Frontal cortex (tissue), 4 donors: ENCODE results near the gene VMP1. TPM values are rescaled to one million over a fixed set of nuclear protein-coding genes. Genes with fewer than 3 reads are reported as not detected.

Source experiments
- DNase-seq, 2 donors: peaks; one replicate each; pipeline ENCODE4 v3.0.0; 2012; ENCODE audit warnings: low spot score in 2 of 2
- FAIRE-seq: peaks from 2 replicates; lab custom pipeline; 2012; peaks lifted over from hg19 to GRCh38; lab: Jason Lieb, UNC
- total RNA-seq: library from RNA; depleted of rRNA; stranded (reverse); fragments of >200 nt; gene quantifications from one replicate; pipeline ENCODE4 v1.2.3, GENCODE V29; 2014
- donor health status: control.
- donor health status: control.
- donor health status: control.

The VMP1 gene
- total RNA-seq, 1 donor from 2014 or later = 241 TPM

- FAIRE-seq (no peak), DNase-seq (no peak)
Observed at GRCh38 chr17:59702304-59702703, 5.2 kb upstream of the VMP1 start.

DNA sequence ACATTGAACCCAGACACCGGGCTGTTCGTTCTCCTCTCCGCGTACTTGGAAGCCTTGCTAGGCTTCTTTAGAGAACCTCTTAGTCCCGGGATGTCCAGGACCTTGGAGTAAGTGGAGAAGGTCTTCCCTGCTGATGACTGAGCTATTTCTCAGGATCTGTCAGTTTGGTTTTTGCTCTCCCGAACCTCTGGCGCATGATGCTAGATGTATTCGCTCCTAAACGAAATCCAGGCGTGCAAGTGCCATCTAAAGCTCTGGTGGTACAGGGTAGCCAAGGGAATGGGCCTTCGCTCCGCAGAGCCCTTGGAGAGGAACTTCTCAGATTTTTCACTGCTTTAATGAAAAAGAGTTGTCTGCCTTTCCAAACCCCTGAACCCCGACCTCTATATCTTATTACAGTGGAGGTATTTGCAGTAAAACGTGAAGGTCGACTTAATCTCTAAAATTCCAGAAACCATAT lies 547 bp downstream of the VMP1 start:
- FAIRE-seq (no peak), DNase-seq (peak in 1 of 2 donors; percentile 10)

- FAIRE-seq (no peak), DNase-seq (no peak)
Observed at GRCh38 chr17:59711936-59712335, 4.5 kb downstream of the VMP1 start.

GRCh38 chr17:59712862-59713261 lies 5.4 kb downstream of the VMP1 start:
- FAIRE-seq (no peak), DNase-seq (no peak)

GRCh38 chr17:59714255-59714654 lies 6.8 kb downstream of the VMP1 start:
- FAIRE-seq (no peak), DNase-seq (no peak)

DNA sequence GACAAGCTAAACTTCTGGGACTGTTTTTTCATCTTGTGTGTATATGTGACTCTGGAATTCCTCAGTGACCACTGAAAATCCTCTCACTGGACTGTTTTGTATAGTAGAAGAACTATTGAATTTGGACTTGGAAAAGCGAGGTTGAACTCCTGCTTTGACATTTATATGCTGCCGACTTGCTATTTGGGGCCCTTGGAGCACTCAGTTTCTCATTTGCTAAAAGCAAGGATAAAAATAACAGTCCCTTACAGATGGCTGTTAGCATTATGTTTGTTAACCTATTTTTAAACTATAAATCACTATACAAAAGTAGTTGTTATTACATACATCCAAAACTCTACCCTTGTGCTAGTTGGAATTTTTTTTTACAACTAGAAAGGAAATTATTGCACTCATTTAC lies 9.0 kb downstream of the VMP1 start:
- no peak for FAIRE-seq
- DNase-seq = no peak

DNA sequence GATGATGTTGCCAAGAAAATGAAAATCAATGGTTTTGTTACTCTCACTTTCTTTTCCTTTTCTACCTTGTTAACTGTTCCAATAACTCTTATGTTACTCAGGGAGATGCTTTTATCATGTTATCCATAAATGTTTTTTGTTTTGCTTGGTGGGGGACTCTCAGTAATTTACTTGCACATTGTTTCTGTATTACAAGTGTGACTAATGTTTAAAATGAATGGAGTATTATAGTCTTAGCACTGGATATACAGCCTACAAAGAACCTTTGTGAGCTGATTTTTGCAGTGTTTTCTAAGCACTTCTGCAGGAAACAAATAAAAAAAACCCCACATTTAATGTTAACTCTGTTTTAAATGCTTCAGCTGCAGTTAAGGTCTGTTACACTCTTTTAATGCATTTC lies 12.1 kb downstream of the VMP1 start:
- DNase-seq = no peak
- peak; percentile 77 for FAIRE-seq

DNA sequence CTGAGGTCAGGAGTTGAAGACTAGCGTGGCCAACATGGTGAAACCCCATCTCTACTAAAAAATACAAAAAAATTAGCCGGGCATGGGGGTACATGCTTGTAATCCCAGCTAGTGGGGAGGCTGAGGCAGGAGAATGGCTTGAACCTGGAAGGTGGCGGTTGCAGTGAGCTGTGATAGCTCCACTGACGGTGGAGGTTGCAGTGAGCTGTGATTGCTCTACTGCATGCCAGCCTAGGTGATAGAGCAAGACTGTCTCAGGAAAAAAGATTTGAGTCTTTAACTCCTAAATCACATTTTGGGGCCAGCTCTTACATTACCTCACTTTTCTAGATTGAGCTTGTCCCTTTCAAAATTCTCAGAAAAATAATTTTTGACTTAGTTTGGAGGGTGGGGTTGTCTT lies 15.2 kb downstream of the VMP1 start:
- FAIRE-seq (no peak), DNase-seq (no peak)

GRCh38 chr17:59723041-59723440 lies 15.6 kb downstream of the VMP1 start:
- FAIRE-seq = no peak
- DNase-seq = no peak

DNA sequence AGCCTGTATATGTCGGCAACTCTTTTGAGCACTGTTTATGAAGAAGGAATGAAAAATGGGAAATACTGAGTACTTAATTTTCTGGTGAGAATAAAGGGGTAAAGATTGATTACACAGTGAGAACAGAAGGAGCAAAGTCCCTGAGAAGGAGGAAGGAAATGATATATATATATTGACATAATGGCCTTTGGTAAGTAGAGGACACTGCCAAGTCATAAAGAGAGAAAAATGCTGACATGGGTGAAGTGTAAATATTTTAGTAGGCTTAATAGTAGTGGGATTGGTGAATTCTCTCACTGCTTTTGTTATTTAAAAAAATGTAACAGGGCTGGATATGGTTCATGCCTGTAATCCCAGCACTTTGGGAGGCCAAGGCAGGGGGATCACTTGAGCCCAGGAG lies 16.2 kb downstream of the VMP1 start:
- no peak for DNase-seq
- FAIRE-seq = no peak

GRCh38 chr17:59725691-59726090 lies 18.2 kb downstream of the VMP1 start:
- DNase-seq (no peak), FAIRE-seq (no peak)

DNA sequence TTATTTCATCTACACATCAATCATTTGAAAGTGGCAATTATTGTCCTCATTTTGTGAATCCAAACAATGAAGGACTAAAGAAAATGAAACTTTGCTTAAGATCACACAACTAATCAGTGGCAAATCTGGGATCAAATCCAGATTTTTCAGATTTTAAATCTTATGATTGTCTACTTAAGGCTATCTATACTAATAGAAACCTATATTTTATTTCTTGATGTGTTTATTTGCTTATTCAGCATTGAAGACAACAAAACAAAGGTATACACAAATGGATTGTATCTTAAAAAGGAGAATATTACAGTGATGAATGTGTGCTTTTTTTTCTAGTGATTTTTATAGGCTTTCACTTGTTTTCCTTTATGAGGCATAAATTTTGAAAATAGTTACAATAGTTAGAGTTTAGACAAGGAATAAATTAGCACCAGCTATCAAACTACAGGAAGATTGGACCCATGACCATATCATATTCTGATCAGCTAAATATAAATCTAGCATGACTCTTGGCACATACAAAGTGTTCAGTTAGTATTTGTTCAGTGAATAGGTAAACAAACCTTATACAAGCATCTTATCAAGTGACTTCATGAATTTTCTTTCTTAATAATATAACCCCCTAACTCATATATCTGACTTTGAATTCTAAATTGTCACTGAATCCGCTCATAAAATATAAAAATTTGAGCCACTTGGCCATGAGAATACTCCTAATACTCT lies 20.5 kb downstream of the VMP1 start:
- FAIRE-seq (no peak), DNase-seq (no peak)

DNA sequence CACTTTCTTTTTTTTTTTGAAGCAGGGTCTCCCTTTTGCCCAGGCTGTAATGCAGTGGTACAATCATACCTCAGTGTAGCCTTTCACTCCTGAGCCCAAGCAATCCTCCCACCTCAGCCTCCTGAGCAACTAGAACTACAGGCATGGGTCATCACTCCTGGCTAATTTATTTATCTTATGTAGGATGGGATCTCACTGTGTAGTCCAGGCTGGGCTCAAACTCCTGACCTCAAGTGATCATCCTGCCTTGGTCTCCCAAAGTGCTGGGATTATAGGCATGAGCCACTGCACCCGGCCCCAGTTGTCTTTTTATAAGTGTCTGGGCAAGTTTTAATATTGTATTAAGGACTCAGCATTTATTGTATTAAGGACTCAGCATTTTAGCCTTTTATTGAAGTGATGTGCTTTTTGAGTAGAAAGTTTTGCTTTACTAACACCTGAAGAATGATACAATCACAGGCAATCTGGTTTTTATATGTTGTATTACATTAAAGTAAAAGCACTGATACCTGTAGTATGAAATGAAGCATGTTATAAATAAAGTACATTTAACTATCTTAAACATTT lies 22.9 kb downstream of the VMP1 start:
- FAIRE-seq = no peak
- DNase-seq = no peak

DNA sequence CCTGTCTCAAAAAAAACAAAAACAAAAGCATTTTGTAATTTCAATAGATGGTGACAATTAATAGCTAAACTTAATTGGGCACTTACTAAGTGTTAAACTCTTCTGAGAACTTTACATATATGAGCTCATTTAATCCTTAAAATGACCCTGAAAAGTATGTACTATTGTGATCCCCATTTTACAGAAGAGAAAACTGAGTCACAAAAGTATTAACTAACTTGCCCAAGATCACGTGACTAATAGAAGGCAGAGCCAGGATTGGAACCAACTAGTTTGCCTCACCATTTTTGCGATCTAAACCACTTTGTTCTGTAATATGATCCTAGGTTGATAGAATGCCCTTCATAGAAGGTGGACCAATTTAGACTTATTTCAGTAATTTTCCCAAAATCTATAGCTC lies 26.2 kb downstream of the VMP1 start:
- FAIRE-seq (no peak), DNase-seq (no peak)

GRCh38 chr17:59734226-59734625 lies 26.8 kb downstream of the VMP1 start:
- FAIRE-seq = no peak

GRCh38 chr17:59737324-59737723 lies 29.9 kb downstream of the VMP1 start:
- DNase-seq (no peak), FAIRE-seq (no peak)

More at GRCh38 chr17:59734226-59734625, 26.8 kb downstream of the VMP1 start:
- no peak for DNase-seq

- DNase-seq (no peak), FAIRE-seq (no peak)
Observed at GRCh38 chr17:59743842-59744241, 36.4 kb downstream of the VMP1 start.

DNA sequence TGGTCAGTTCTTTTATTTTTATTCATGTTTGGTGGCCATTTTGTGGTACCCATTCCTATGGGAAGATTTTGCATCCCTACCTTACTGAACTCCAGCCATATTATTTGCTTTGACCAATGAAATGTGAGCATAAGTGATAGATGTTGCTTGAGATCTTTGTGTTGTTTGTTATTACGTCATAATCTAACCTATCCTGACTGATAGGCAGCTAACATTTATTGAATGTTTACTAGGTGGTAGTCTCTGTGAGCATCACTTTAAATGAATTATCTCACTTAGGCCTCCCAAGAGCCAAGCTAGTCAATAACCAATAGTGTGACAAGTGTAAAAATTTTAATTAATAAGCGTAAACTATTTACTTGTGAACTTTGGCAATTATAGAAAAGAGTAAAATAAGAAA lies 37.6 kb downstream of the VMP1 start:
- DNase-seq (no peak), FAIRE-seq (no peak)

GRCh38 chr17:59746849-59747445 lies 39.5 kb downstream of the VMP1 start:
- FAIRE-seq (no peak), DNase-seq (peak in 1 of 2 donors; percentile 22)

DNA sequence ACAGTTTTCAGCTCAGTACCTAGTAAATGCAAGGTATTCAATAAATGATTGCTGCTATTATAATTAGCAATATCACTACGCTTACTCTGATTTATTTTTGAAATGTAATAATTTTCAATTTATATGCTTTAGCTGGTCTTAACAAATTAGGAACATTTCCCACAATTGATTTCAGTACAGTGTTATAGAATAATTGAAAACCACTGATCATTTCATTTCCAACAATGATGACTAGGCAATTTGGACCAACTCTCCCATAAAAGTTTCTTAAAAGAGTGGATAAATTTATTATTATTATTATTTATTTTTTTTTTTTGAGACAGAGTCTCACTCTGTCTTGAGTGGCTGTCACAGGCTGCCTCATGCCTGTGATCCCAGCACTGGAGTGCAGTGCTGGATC lies 41.1 kb downstream of the VMP1 start:
- DNase-seq (no peak), FAIRE-seq (no peak)

- no peak for DNase-seq
- no peak for FAIRE-seq
Observed at GRCh38 chr17:59751955-59752413, 44.5 kb downstream of the VMP1 start.
